Endothelial cell of umbilical vein (primary cell): ENCODE data around the gene OTOP2. TPM values are rescaled to one million over a fixed set of nuclear protein-coding genes. Genes with fewer than 3 reads are reported as not detected.

Source experiments
- BruUV-seq: library from RNA; stranded (reverse); fragments of 400-500 nt; replicated peaks from 2 replicates; lab custom pipeline; 2021; lab: Mats Ljungman, UMichigan
- CTCF ChIA-PET: fragments of 300-600, 350-600 bp; sonication (Branson Sonifier 250); formaldehyde crosslinking; loops from one replicate; lab custom pipeline; 2021; ENCODE audit warnings: antibody characterized with exemption, inconsistent platforms; lab: Charles Lee
- POLR2A ChIA-PET: fragments of 300-600, 350-600 bp; sonication (Branson Sonifier 250); formaldehyde crosslinking; loops from one replicate; lab custom pipeline; 2021; ENCODE audit warnings: antibody characterized with exemption, inconsistent platforms; lab: Charles Lee
- DNase-seq: peaks from one replicate; pipeline ENCODE4 v3.0.0-alpha.2; 2011; ENCODE audit warnings: low read depth, low spot score
- FAIRE-seq: peaks from 2 replicates; lab custom pipeline; 2011; peaks lifted over from hg19 to GRCh38; lab: Jason Lieb, UNC
- H2AFZ ChIP-seq: 2 replicates; pipeline ENCODE4 v1.6.0; 2012; ENCODE audit warnings: low read depth, low read length, control low read depth, inconsistent platforms
- H3K27ac ChIP-seq: 2 replicates; pipeline ENCODE4 v1.5.1; 2011; ENCODE audit warnings: low read depth, mild to moderate bottlenecking, control low read depth, low read length, moderate library complexity; ENCODE audit not compliant: insufficient read depth
- H3K27me3 ChIP-seq, 2 experiments: 2 replicates each; pipeline versions ENCODE4 v1.6.0 to v1.6.1; 2011; ENCODE audit warnings: low read length in 2 of 2, mixed read lengths in 1 of 2; ENCODE audit not compliant: control insufficient read depth in 2 of 2, insufficient read depth in 2 of 2
- H3K36me3 ChIP-seq, 2 experiments: 2 replicates in 1 of 2; 3 replicates in 1 of 2; pipeline ENCODE4 v1.5.1; 2011; ENCODE audit warnings: low read length in 2 of 2, mild to moderate bottlenecking in 1 of 2, moderate library complexity in 1 of 2; ENCODE audit not compliant: control insufficient read depth in 2 of 2, insufficient read depth in 2 of 2; ENCODE audit errors: extremely low read depth in 1 of 2
- H3K4me1 ChIP-seq: 3 replicates; pipeline ENCODE4 v1.5.1; 2011; ENCODE audit warnings: mild to moderate bottlenecking, low read length; ENCODE audit not compliant: control insufficient read depth, insufficient read depth; ENCODE audit errors: extremely low read depth
- H3K4me2 ChIP-seq: 2 replicates; pipeline ENCODE4 v1.6.1; 2011; ENCODE audit warnings: low read length, control low read depth, mixed read lengths; ENCODE audit not compliant: insufficient read depth
- H3K4me3 ChIP-seq, 3 experiments: fragments of 200-600 bp in 1 of 3; sonication (generic), shearing (Covaris generic) in 1 of 3; replicated peaks in 1 of 3; 2 replicates each; pipeline ENCODE4 v1.5.1; 2011 to 2016; ENCODE audit warnings: control low read depth in 3 of 3, low read length in 3 of 3, mild to moderate bottlenecking in 2 of 3, inconsistent platforms in 1 of 3, low read depth in 1 of 3, moderate library complexity in 1 of 3; ENCODE audit not compliant: insufficient read depth in 1 of 3
- H3K79me2 ChIP-seq: 2 replicates; pipeline ENCODE4 v1.6.0; 2012; ENCODE audit warnings: low read length, inconsistent platforms; ENCODE audit not compliant: control insufficient read depth, insufficient read depth
- H3K9ac ChIP-seq: replicated peaks from 2 replicates; pipeline ENCODE3; 2011; ENCODE audit warnings: low read length, control low read depth; ENCODE audit not compliant: insufficient read depth; ENCODE audit errors: extremely low read depth
- H3K9me1 ChIP-seq: replicated peaks from 3 replicates; pipeline ENCODE4 v1.6.0; 2011; ENCODE audit warnings: mild to moderate bottlenecking, low read length; ENCODE audit not compliant: control insufficient read depth, insufficient read depth; ENCODE audit errors: extremely low read depth
- H3K9me3 ChIP-seq: replicated peaks from 2 replicates; pipeline ENCODE4 v1.5.1; 2012; ENCODE audit warnings: low read length, inconsistent platforms; ENCODE audit not compliant: control insufficient read depth, insufficient read depth
- H4K20me1 ChIP-seq: replicated peaks from 2 replicates; pipeline ENCODE3; 2011; ENCODE audit warnings: mild to moderate bottlenecking, low read length; ENCODE audit not compliant: control insufficient read depth, insufficient read depth; ENCODE audit errors: extremely low read depth
- EZH2 ChIP-seq: IDR thresholded peaks from 2 replicates; pipeline ENCODE4 v1.6.1; 2012; ENCODE audit warnings: borderline replicate concordance, low read depth, mild to moderate bottlenecking, moderate library complexity, low read length, inconsistent platforms; ENCODE audit not compliant: severe bottlenecking
- FOS ChIP-seq: IDR thresholded peaks from 2 replicates; pipeline ENCODE4 v1.6.1; 2011; ENCODE audit warnings: mild to moderate bottlenecking, low read length, moderate library complexity, borderline replicate concordance; ENCODE audit not compliant: insufficient read depth
- GATA2 ChIP-seq: IDR thresholded peaks from 2 replicates; pipeline ENCODE4 v1.7.0; 2011; ENCODE audit warnings: low read depth, mild to moderate bottlenecking, moderate library complexity, mixed read lengths, low read length; ENCODE audit not compliant: insufficient read length, insufficient read depth
- JUN ChIP-seq: IDR thresholded peaks from 2 replicates; pipeline ENCODE4 v1.6.1; 2011; ENCODE audit warnings: borderline replicate concordance, low read depth; ENCODE audit not compliant: insufficient read length, insufficient read depth
- MYC ChIP-seq: IDR thresholded peaks from one replicate; pipeline ENCODE4 v1.6.1; 2011; ENCODE audit warnings: mild to moderate bottlenecking, low read depth, low read length
- POLR2A ChIP-seq: IDR thresholded peaks from 2 replicates; pipeline ENCODE4 v1.6.1; 2012; ENCODE audit warnings: low read depth, mild to moderate bottlenecking, control low read depth, low read length
- POLR2AphosphoS5 ChIP-seq: IDR thresholded peaks from 2 replicates; pipeline ENCODE4 v1.6.1; 2012; ENCODE audit warnings: low read depth, mild to moderate bottlenecking, control low read depth, low read length, moderate library complexity; ENCODE audit not compliant: insufficient read depth
- dilution Hi-C: fragments of 300-500 bp; cut with MboI; formaldehyde crosslinking; loops from one replicate; pipeline ENCODE4 v1.15.0; 2019; ENCODE audit warnings: low sequenced_read_pairs; ENCODE audit not compliant: extremely low pct_ligation_motif_present
- intact Hi-C: fragments of 100-400 bp; cut with micrococcal nuclease; formaldehyde crosslinking; loops from one replicate; pipeline ENCODE4 v1.10.0; 2022
- polyA plus RNA-seq, 4 experiments: library from polyadenylated mRNA; depleted of rRNA in 3 of 4; stranded (reverse) in 3 of 4; unstranded in 1 of 4; fragments of >200 nt; gene quantifications; 2 replicates each; pipeline versions ENCODE4 v1.2.1 to v1.2.3, GENCODE V29; 2011 to 2012; ENCODE audit warnings: missing spikeins in 1 of 4
- total RNA-seq: library from RNA; stranded (reverse); gene quantifications from 2 replicates; pipeline ENCODE4 v1.2.3, GENCODE V29; 2021
- TF ChIP-seq, protein P1 (sequence below), 2 donors: IDR thresholded peaks; 1 replicate in 1 of 2; 2 replicates in 1 of 2; pipeline ENCODE4 v1.5.1; 2011; ENCODE audit warnings: low read length in 2 of 2, mild to moderate bottlenecking in 2 of 2, moderate library complexity in 2 of 2, control low read depth in 1 of 2, inconsistent platforms in 1 of 2, low read depth in 1 of 2; ENCODE audit not compliant: insufficient read depth in 1 of 2; ENCODE audit errors: extremely low read depth in 1 of 2
- TF ChIP-seq, protein P2 (sequence below): IDR thresholded peaks from 2 replicates; pipeline ENCODE4 v1.6.1; 2011; ENCODE audit not compliant: insufficient read depth, insufficient read length

Gene OTOP2
- total and polyA plus RNA-seq, 2 donors (not counting 3 experiments of a cell fraction or from before 2014, with no cell fraction given) = not detected

DNA sequence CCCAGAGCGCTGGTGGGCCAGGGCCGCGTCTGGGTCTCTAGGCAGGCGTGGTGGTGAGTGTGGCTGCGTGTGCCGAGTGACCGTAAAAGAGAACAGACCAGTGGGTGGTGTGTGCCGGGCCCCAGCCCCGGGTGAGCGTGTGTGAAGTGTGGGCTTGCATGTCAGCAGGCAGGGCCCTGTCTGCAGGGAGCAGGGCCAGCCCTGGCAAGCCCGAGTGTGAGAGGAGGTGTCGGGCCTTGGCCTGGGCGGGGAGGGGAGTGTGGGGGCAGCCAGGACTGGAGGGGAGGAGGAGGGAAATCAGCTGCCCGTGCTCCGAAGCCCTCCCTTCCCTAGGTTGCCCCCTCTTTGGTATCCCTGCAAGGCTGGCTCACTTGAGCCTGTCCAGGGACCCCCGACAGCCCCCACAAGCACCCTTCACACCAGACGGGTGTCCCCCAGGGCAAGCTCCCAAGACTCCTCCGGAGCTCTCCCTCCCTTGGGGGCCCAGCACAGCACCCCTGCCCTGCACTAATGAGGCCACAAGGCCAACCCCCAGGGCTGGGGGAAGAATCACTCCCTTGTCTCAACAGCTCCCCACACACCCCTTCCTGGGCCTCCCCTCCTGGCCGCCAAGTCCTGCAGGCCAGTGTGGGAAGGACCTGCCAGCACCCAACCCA lies 2.9 kb upstream of the OTOP2 start:
- Histone ChIP-seq H3K9ac (no peak overlapping the region), H3K27me3 (peaks cover 34 to 42% of the 10 kb centered on the region in 2 experiments)
- dilution Hi-C loops = no loop called here

DNA sequence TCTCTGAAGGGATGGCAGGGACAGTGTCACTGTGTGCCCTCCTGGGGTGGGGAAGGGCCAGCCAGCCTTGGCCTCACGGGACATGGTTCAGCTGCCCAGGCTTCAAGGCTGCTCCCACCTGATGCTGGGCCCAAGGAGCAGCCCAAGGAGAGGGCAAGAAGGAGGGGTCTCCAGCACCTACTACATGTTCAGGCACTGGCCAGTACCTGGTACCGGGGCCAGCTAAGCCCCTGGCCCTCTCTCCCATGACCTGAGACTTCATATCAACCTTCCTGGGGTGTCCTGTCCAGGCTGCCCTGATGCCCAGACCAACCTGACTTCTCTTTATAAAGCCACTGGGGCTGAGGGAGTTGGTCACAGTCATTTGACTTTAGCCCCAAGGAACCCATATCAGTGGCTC lies 2.3 kb upstream of the OTOP2 start:
- Histone ChIP-seq H3K79me2 (no peaks in the 10 kb centered on the region), H4K20me1 (no peaks in the 10 kb centered on the region), H3K27ac (no peak overlapping the region), H3K4me3 (no peak overlapping the region), H3K9me3 (no peaks in the 10 kb centered on the region), H3K36me3 (no peaks in the 10 kb centered on the region), H3K9me1 (no peaks in the 10 kb centered on the region), H3K4me1 (peaks cover 4% of the 10 kb centered on the region), H3K9ac (no peak overlapping the region), H2AFZ (no peak overlapping the region), H3K4me2 (no peak overlapping the region), H3K27me3 (peaks cover 37 to 45% of the 10 kb centered on the region in 2 experiments)
- POLR2A ChIA-PET = no interaction called here
- intact Hi-C loops (loop anchor here (5.0 kb wide), 1 partner anchor 281 kb away; no protein-coding TSS in a partner anchor), dilution Hi-C loops (no loop called here)
- DNase-seq (no peak), FAIRE-seq (no peak)
- CTCF ChIA-PET = interaction anchor here (1.2 to 3.7 kb wide), 2 partner anchors 36 to 50 kb away, joined by 4 to 23 read pairs; partner anchors contain the start of gene HID1
- TF ChIP-seq POLR2A (no peak), EZH2 (no peak), FOS (no peak), JUN (no peak), POLR2AphosphoS5 (no peak), GATA2 (no peak), MYC (no peak)
- TF ChIP-seq, protein P1, sequence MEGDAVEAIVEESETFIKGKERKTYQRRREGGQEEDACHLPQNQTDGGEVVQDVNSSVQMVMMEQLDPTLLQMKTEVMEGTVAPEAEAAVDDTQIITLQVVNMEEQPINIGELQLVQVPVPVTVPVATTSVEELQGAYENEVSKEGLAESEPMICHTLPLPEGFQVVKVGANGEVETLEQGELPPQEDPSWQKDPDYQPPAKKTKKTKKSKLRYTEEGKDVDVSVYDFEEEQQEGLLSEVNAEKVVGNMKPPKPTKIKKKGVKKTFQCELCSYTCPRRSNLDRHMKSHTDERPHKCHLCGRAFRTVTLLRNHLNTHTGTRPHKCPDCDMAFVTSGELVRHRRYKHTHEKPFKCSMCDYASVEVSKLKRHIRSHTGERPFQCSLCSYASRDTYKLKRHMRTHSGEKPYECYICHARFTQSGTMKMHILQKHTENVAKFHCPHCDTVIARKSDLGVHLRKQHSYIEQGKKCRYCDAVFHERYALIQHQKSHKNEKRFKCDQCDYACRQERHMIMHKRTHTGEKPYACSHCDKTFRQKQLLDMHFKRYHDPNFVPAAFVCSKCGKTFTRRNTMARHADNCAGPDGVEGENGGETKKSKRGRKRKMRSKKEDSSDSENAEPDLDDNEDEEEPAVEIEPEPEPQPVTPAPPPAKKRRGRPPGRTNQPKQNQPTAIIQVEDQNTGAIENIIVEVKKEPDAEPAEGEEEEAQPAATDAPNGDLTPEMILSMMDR (IDR thresholded peaks at IDR 0.05; ENCODE audit: extremely low read depth in 1 of 2, insufficient read depth in 1 of 2, low read depth in 1 of 2, low read length in 2 of 2) = no peak
- TF ChIP-seq, protein P2, sequence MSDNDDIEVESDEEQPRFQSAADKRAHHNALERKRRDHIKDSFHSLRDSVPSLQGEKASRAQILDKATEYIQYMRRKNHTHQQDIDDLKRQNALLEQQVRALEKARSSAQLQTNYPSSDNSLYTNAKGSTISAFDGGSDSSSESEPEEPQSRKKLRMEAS = no peak
- no TSS peak for BruUV-seq

More for the DNA sequence above, 2.9 kb upstream of the OTOP2 start:
- ChIA-PET CTCF (interaction anchor here (1.0 to 3.7 kb wide), 4 partner anchors 37 to 280 kb away, joined by 3 to 23 read pairs (median 7); partner anchors contain the start of gene HID1), POLR2A (no interaction called here)
- no peaks in the 10 kb centered on the region for H3K9me1 ChIP-seq
- H3K79me2 ChIP-seq = no peaks in the 10 kb centered on the region
- H2AFZ ChIP-seq = no peak overlapping the region
- no peaks in the 10 kb centered on the region for H3K36me3 ChIP-seq
- H3K9me3 ChIP-seq = no peaks in the 10 kb centered on the region
- H3K27ac ChIP-seq = no peak overlapping the region
- H3K4me2 ChIP-seq = no peak overlapping the region
- no peak for DNase-seq
- BruUV-seq = no TSS peak
- intact Hi-C loops = loop anchor here (5.0 kb wide), 1 partner anchor 281 kb away; no protein-coding TSS in a partner anchor
- no peak overlapping the region for H3K4me3 ChIP-seq
- no peak for FAIRE-seq
- H4K20me1 ChIP-seq = no peaks in the 10 kb centered on the region
- H3K4me1 ChIP-seq = peaks cover 4% of the 10 kb centered on the region
- TF ChIP-seq JUN (no peak), EZH2 (peak; percentile 0)
- TF ChIP-seq, protein P2 = no peak
